ENCODE data around the gene DCDC1. TPM values are rescaled to one million over a fixed set of nuclear protein-coding genes. Genes with fewer than 3 reads are reported as not detected.
A peak's percentile ranks its signal among the peaks of the same experiment; 100 is the strongest.

DCDC1 gene
- total RNA-seq, 1 donor from 2014 or later, result 0.44 TPM

DNA sequence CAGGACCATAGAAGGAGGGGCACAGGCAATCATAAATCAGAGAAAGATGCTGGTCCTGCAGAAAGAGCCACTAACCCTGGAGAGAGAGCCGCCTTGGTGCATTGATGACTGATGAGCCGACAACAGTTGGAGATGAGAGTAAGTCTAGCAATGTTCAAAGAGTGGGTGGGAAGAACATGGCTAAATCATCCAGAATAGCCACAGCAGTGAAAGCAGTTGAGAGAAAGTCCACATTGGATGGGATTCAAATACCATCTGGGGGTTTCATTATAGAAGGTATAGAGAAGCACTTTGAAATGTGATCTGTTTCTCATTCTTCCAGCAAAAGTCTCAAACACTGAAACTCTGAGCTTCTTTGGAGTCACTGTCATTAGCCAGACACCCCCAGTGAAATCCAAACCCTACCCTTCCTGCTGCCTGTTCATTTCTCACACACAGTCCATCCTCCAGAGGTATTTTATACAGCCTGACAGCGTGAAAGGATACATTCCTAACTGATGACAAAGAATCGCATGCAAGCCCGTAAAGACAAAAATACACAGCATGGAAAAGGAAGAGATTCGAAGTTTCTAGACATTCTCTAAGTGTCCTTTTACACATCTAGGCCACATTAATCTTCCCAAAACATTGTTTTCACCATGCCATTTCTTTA is 480.3 kb downstream of the DCDC1 start:
- Mint-ChIP-seq H3K36me3 (ENCODE audit: low read depth, unreplicated experiment) (no peaks in the 10 kb centered on the region), H3K9me3 (ENCODE audit: unreplicated experiment) (no peaks in the 10 kb centered on the region), H3K4me3 (ENCODE audit: unreplicated experiment) (no peak overlapping the region), H3K27ac (ENCODE audit: unreplicated experiment) (no peak overlapping the region), H3K27me3 (ENCODE audit: unreplicated experiment) (no peaks in the 10 kb centered on the region), H3K4me1 (ENCODE audit: unreplicated experiment) (no peaks in the 10 kb centered on the region)
- no peak for DNase-seq (ENCODE audit: low spot score)
- TF ChIP-seq CTCF (IDR thresholded peaks at IDR 0.05; ENCODE audit: unreplicated experiment), result no peak

DNA sequence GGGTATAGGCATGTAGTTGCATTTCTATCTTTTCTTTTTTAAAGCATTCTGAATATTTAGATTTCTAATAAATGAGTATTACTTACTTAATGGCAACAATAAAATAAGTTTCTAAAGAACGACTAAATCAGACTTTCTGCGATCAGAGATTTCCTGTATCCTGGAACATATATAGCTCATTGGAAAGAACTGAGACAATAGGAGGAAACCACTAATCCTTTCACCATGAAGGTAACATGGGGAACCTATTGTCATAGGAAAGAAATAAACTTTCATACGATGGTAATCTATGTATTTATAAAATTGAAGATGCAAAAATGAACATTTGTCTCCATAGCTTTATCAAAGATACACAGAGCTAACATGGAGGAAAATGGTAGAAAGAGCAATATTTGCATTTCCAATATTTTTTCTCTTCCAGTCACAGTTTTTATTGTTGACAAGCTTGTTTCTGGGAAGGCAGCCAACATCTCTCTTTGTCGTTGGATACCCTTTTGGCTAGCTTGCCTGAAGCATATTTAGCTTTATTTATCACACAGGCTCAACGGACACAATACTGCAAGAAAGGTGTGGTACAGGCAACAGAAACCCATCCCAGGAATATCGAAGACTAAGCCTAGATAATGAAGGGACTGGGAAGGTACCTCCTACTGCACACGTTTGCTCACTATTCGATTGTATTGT is 490.1 kb downstream of the DCDC1 start:
- peaks cover 10% of the 10 kb centered on the region for H3K4me1 Mint-ChIP-seq (ENCODE audit: unreplicated experiment)
- H3K9me3 Mint-ChIP-seq (ENCODE audit: unreplicated experiment), result no peaks in the 10 kb centered on the region
- H3K27ac Mint-ChIP-seq (ENCODE audit: unreplicated experiment), result peak overlapping the region; percentile 95
- H3K36me3 Mint-ChIP-seq (ENCODE audit: low read depth, unreplicated experiment), result no peaks in the 10 kb centered on the region
- H3K27me3 Mint-ChIP-seq (ENCODE audit: unreplicated experiment), result no peaks in the 10 kb centered on the region
- no peak overlapping the region for H3K4me3 Mint-ChIP-seq (ENCODE audit: unreplicated experiment)
- no peak for DNase-seq (ENCODE audit: low spot score)
- no peak for TF ChIP-seq CTCF (IDR thresholded peaks at IDR 0.05; ENCODE audit: unreplicated experiment)

- DNase-seq (ENCODE audit: low spot score), result no peak
- Mint-ChIP-seq H3K4me3 (ENCODE audit: unreplicated experiment) (no peak overlapping the region), H3K27ac (ENCODE audit: unreplicated experiment) (no peak overlapping the region), H3K9me3 (ENCODE audit: unreplicated experiment) (no peaks in the 10 kb centered on the region), H3K36me3 (ENCODE audit: low read depth, unreplicated experiment) (no peaks in the 10 kb centered on the region), H3K27me3 (ENCODE audit: unreplicated experiment) (no peaks in the 10 kb centered on the region), H3K4me1 (ENCODE audit: unreplicated experiment) (peaks cover 10% of the 10 kb centered on the region)
- no peak for TF ChIP-seq CTCF (IDR thresholded peaks at IDR 0.05; ENCODE audit: unreplicated experiment)
Measured at GRCh38 chr11:30878400-30878799, 491.1 kb downstream of the DCDC1 start.

DNA sequence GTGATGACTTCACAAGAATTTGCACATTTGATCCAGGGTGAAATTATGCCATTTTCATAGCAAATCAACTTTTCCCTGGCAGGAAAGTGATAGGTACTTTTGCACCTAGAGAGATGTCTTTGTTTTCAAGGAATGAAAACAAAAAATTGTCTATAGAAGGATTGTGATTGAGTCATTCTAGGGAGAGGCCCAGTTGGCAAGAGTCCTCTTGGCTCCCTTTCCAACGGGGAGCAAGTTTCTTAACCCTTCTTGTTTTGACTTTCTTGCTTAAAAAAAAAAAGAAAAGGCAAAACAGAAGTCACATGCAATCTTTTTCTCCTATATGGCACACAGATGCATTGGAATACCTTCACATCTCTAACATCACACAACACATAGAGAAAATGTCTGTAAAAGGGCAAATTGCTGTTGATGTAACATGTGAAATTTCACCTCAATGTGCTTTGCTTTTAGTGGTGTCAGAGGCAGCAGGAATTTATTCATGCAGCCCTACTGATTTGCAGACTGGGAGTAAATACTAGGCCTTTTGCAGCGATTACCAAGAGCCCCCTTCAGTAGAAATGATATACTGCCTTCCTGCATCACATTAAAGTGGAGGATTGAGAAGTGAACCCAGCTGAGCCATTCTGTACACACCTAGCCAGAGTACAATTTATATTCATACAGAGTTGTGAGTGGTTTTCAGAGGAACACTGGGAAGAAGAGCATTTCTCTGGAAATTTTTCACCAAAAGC is 492.7 kb downstream of the DCDC1 start:
- no peak for DNase-seq (ENCODE audit: low spot score)
- H3K27ac Mint-ChIP-seq (ENCODE audit: unreplicated experiment), result no peak overlapping the region

More for the DNA sequence above, 492.7 kb downstream of the DCDC1 start:
- TF ChIP-seq CTCF (IDR thresholded peaks at IDR 0.05; ENCODE audit: unreplicated experiment), result no peak
- no peak overlapping the region for H3K4me3 Mint-ChIP-seq (ENCODE audit: unreplicated experiment)
- H3K9me3 Mint-ChIP-seq (ENCODE audit: unreplicated experiment), result no peaks in the 10 kb centered on the region
- H3K27me3 Mint-ChIP-seq (ENCODE audit: unreplicated experiment), result no peaks in the 10 kb centered on the region
- H3K4me1 Mint-ChIP-seq (ENCODE audit: unreplicated experiment), result peaks cover 10% of the 10 kb centered on the region
- no peaks in the 10 kb centered on the region for H3K36me3 Mint-ChIP-seq (ENCODE audit: low read depth, unreplicated experiment)
